Skeletal muscle cell (primary cell): Measurements from ENCODE around the gene SPSB3.

ENCODE experiments used
- DNase-seq: peaks from one replicate; pipeline ENCODE4 v3.0.0-alpha.2; 2010; ENCODE audit warnings: low read depth
- H3K4me3 ChIP-seq: 2 replicates; pipeline ENCODE4 v1.5.1; 2011; ENCODE audit warnings: low read depth, mild to moderate bottlenecking, control low read depth, low read length, moderate library complexity

SPSB3 gene

DNA sequence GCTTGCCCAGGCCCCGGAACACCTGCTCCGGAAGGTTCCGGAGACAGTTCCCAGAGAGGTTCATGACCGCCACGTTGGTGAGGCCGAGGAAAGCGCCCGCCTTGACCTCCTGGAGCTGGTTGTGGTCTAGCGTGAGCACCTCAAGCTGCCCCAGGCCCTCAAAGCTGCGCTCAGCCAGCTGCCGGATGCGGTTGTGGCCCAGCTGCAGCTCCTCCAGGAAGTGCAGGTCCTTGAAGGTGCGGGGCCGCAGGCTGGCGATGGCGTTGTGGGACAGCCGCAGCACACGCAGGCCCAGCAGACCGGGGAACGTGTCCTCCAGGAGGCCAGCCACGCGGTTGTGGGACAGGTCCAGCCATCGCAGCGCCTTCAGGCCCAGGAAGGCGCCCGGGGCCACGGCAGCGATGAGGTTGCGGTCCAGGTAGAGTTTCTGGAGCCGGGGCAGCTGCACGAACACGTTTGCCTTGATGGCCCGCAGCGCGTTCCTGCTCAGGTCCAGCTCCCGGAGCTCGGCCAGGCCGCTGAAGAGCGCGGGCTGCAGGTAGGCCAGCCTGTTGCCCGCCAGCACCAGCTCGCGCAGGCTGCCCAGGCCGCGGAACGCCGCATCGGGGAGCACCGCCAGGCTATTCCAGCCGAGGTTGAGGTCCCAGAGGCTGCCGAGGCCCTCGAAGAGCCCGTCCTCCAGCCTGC is 9.0 kb upstream of the SPSB3 start:
- no peak overlapping the region for H3K4me3 ChIP-seq
- no peak for DNase-seq

- DNase-seq: no peak
- no peak overlapping the region for H3K4me3 ChIP-seq
These were observed 8.4 kb upstream of the SPSB3 start for GRCh38 chr16:1790611-1791255.

DNA sequence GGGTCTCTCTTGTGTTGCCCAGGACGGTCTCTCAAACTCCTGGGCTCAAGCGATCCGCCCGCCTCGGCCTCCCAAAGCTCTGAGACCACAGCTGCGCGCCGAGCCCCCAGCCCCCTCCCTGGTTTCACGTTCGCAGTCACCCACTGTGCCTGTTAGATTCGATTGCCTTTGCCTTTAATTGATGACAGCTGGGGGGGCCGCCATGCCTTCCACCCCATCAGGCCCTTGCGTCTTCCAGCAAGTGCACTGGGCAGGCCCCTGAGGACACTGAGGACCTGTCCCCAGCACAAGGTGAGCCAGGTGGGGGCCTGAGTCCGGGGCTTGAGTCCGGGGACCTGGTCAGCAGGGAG is 7.9 kb upstream of the SPSB3 start:
- no peak for DNase-seq
- no peak overlapping the region for H3K4me3 ChIP-seq

GRCh38 chr16:1789643-1790045 is 7.3 kb upstream of the SPSB3 start:
- no peak overlapping the region for H3K4me3 ChIP-seq
- DNase-seq: no peak

- H3K4me3 ChIP-seq: no peak overlapping the region
- DNase-seq: no peak
These were observed 6.3 kb upstream of the SPSB3 start for GRCh38 chr16:1788708-1789100.

DNA sequence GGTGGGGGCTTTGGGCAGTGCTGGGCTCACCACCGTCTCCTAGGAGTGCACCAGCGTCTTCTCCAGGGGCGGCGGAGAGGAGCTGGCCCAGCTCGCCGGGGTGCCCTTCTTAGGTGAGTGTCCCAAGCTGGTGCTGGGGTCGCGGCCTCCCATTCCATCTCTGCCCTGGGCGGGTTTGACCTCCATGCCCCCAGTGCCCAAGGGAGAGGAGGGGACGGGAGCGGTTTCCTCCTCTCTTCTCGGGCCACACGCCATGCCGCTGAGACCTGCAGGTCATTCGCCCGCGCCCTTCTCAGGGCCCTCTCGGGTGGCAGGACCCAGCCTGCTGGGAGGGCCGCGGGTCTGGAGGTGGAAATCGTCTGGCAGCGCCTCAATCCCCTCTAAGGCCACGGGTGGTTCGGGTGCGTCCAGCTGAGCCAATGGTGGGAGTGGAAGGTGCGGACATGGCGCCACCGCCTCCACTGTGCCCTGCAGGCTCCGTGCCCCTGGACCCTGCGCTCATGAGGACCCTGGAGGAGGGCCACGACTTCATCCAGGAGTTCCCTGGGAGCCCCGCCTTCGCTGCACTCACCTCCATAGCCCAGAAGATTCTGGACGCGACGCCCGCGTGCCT is 5.8 kb upstream of the SPSB3 start:
- H3K4me3 ChIP-seq: no peak overlapping the region
- no peak for DNase-seq

DNA sequence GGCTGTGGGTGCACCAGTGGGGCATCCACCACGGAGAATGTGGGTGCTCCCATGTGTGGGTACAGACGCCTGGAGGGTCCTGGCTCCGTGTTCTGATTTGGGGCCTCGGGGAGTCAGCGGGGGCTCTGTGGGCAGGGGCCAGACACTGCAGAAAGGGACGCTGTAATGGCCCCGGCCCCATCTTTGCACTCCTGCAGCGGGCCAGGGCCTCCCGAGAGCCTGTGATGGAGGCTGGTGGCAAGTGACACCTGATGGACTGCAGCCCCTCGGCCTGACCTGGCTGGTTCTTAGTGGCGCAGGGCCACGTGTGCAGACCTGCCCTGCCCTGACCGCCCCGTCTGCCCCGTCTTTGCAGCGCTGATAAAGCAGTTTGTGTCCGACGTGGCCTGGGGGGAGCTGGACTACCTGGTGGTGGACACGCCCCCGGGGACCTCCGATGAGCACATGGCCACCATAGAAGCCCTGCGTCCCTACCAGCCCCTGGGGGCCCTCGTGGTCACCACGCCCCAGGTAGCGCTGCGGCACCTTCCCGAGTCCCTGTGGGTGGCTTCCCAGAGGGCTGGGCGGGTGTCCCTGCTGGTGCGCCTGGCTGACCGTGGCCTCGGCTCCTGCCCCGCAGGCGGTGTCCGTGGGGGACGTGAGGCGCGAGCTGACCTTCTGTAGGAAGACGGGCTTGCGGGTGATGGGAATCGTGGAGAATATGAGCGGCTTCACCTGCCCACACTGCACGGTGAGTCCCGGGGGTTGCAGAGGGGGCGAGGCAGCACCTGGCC is 5.1 kb upstream of the SPSB3 start:
- no peak overlapping the region for H3K4me3 ChIP-seq
- no peak for DNase-seq

DNA sequence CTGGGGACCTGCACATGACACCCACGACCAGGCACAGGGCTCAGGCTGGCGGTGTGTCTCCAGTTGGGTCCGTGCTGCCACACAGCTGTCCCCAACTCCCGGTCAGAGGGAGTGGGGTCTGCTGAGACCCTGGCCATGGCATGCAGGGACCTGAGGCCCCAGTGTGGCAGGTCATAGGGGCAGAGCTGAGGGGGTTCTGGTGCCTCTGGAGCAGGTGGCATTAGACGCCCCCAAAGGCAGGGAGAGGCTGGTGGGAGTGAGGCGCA is 4.6 kb upstream of the SPSB3 start:
- H3K4me3 ChIP-seq: no peak overlapping the region
- no peak for DNase-seq

DNA sequence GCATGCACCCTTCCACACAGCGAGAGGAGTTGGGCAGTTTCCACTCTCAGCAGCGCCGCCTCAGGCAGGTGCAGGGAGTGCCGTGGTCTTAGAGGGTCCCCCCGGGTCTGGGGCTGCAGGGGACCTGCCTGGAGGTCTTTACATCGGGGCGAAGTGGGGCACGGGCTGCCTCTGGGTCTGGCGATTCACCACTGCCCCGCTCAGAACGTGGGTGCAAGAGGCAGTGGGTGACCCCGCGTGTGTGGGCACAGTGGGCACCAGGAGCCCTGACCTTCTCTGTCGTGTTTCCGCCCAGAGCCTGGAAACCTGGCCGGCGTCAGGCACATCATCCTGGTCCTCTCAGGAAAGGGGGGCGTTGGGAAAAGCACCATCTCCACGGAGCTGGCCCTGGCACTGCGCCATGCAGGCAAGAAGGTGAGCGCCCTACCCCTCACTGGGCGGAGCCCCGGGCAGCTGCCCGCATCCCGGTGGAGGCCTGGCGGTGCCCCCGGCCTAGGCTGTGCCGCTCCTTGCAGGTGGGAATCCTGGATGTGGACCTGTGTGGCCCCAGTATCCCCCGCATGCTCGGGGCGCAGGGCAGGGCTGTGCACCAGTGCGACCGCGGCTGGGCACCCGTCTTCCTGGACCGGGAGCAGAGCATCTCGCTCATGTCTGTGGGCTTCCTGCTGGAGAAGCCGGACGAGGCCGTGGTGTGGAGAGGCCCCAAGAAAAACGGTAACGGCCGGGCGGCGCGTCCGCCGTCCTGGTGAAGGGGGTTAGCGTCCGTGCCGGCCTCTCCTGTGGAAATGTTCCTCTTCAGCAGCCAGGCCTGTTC is 4.1 kb upstream of the SPSB3 start:
- no peak for DNase-seq
- H3K4me3 ChIP-seq: no peak overlapping the region

DNA sequence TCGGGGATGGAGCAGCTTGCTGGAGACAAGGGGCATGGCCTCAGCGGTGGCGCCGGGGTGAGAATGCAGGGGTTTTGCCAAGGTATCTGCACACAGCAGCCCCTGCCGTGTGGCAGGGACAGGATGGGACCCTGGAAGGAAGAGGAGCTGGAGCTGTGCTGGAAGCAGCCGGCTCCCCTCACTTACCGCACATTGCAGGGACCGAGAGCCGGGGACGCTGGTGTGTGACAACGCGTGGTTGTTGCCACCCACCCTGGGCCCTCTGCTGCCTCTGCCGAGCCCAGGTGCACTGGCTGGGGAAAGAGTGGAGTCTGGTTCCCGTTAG is 3.4 kb upstream of the SPSB3 start:
- DNase-seq: no peak
- H3K4me3 ChIP-seq: no peak overlapping the region

GRCh38 chr16:1784977-1785845 is 2.8 kb upstream of the SPSB3 start:
- H3K4me3 ChIP-seq: no peak overlapping the region
- no peak for DNase-seq

- no peak for DNase-seq
- peak overlapping the region; percentile 81 for H3K4me3 ChIP-seq
These were observed 488 bp downstream of the SPSB3 start for GRCh38 chr16:1781758-1782407.

- peak overlapping the region; percentile 81 for H3K4me3 ChIP-seq
- no peak for DNase-seq
These were observed 1.1 kb downstream of the SPSB3 start for GRCh38 chr16:1781254-1781653.

DNA sequence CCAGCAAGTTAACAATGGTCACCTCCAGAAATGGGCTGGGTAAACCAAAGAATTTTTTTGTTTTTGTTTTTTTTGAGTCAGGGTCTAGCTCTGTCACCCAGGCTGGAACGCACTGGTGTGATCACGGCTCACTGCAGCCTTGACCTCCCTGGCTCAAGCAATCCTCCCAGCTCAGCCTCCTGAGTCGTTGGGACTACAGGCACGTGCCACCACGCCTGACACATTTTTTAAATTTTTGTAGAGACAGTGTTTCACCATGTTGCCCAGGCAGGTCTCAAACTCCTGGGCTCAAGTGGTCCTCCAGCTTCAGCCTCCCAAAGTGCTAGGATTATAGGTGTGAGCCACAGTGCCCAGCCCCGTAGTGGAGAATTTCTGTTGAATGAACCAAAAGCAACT is 1.7 kb downstream of the SPSB3 start:
- no peak overlapping the region for H3K4me3 ChIP-seq
- DNase-seq: no peak

GRCh38 chr16:1779741-1780676 is 2.4 kb downstream of the SPSB3 start:
- DNase-seq: no peak
- no peak overlapping the region for H3K4me3 ChIP-seq

DNA sequence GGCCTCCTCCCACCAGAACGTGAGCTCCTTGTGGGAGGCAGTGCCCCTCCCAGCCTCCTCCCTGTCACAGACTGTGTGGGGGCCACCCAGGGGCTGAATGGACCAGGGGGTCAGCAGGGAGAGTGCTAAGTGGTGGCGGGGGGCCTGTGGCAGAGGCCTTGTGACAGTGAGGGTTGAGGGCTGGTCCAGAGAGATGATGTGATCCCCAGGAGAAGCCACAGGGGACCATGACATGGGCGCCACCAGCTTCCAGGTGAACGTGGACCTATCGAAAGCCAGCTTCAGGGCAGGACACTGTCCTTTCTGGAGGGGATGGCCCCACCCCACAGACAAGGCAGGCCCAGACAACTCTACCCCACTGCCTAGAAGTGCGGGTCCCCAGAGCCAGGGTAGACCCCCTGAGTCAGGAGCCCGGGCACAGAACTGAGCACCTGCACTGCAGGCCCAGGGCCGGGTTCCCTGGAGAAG is 3.1 kb downstream of the SPSB3 start:
- H3K4me3 ChIP-seq: no peak overlapping the region
- no peak for DNase-seq
